Breast epithelium (tissue), 4 donors: ENCODE data around the gene BABAM2. TPM values are rescaled to one million over a fixed set of nuclear protein-coding genes. Genes with fewer than 3 reads are reported as not detected.

ENCODE experiments used
- DNase-seq, 2 donors: peaks; one replicate each; pipeline ENCODE4 v3.0.0-alpha.2; 2019; ENCODE audit warnings: low spot score in 2 of 2
- H3K27ac ChIP-seq, 2 donors: fragments of 200-600 bp; sonication (generic) in 1 of 2; one replicate each; pipeline ENCODE4 v1.5.1; 2016 to 2019; ENCODE audit warnings: mild to moderate bottlenecking in 1 of 2
- H3K27me3 ChIP-seq, 2 donors: fragments of 200-600 bp; sonication (generic) in 1 of 2; one replicate each; pipeline versions ENCODE4 v1.5.1 to v1.6.0; 2017 to 2019; ENCODE audit warnings: control low read depth in 1 of 2, mild to moderate bottlenecking in 1 of 2
- H3K36me3 ChIP-seq: fragments of 200-600 bp; one replicate; pipeline ENCODE4 v1.5.1; 2019
- H3K4me1 ChIP-seq, 2 donors: fragments of 200-600 bp; sonication (generic); one replicate each; pipeline ENCODE4 v1.5.1; 2016 to 2019; ENCODE audit warnings: control low read depth in 1 of 2
- H3K4me3 ChIP-seq, 3 donors: fragments of 200-600 bp; sonication (generic); 1 replicate in 2 of 3; 2 replicates in 1 of 3; pipeline ENCODE4 v1.5.1; 2016 to 2019; ENCODE audit warnings: mild to moderate bottlenecking in 3 of 3, moderate library complexity in 2 of 3
- H3K9me3 ChIP-seq, 2 donors: fragments of 200-600 bp; sonication (generic) in 1 of 2; one replicate each; pipeline ENCODE4 v1.5.1; 2016 to 2019; ENCODE audit warnings: control low read depth in 1 of 2
- POLR2A ChIP-seq: fragments of 450-650 bp; IDR thresholded peaks from one replicate; pipeline ENCODE4 v1.6.1; 2016; ENCODE audit warnings: antibody characterized with exemption, mild to moderate bottlenecking, moderate library complexity
- POLR2AphosphoS5 ChIP-seq, 3 donors: sonication (generic); formaldehyde crosslinking; IDR thresholded peaks; one replicate each; pipeline ENCODE4 v1.6.1; 2017; ENCODE audit warnings: antibody characterized with exemption in 3 of 3
- intact Hi-C: fragments of 100-400 bp; cut with DNase I; formaldehyde crosslinking; loops from one replicate; pipeline ENCODE4 v1.15.1; 2023; ENCODE audit warnings: low total_unique reads
- total RNA-seq, 3 donors: library from RNA; depleted of rRNA; stranded (reverse); fragments of >200 nt; gene quantifications; one replicate each; pipeline ENCODE4 v1.1.0, GENCODE V29; 2016
- TF ChIP-seq, protein P1 (sequence below), 3 donors: fragments of 450-650 bp; IDR thresholded peaks; one replicate each; pipeline ENCODE4 v1.5.1; 2016 to 2017; ENCODE audit warnings: antibody characterized with exemption in 3 of 3, mild to moderate bottlenecking in 3 of 3, moderate library complexity in 3 of 3

The BABAM2 gene
- total RNA-seq, 3 donors from 2014 or later = 34.7 to 46.2 (median 37.4) TPM

DNA sequence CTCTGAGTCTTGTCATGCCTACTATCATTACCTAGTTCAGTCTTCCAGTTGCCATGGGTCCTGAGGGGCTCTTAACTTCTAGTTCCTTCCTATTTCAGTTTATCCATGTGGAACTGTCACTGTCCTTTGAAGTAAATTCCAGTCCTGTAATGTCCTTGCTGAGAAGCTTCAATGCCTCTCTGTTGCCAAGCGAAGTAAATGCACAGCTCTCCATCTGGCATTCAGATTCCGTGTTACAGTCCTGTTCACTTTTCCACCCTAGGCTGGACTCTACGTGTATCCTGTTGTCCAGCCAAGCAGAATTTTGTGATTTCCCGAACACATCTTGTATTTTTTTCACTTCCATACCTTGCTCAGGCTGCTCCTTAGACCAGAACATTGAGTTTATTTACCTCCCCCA lies 245.3 kb downstream of the BABAM2 start:
- Histone ChIP-seq H3K4me1 (peaks cover 0 to 13% of the 10 kb centered on the region in 2 donors), H3K27me3 (no peaks in the 10 kb centered on the region), H3K36me3 (no peaks in the 10 kb centered on the region), H3K27ac (peak overlapping the region; percentile 75 to 77), H3K4me3 (no peak overlapping the region), H3K9me3 (no peaks in the 10 kb centered on the region)
- intact Hi-C loops = no loop called here
- no peak for DNase-seq
- no peak for TF ChIP-seq POLR2AphosphoS5 (IDR thresholded peaks at IDR 0.05)
- TF ChIP-seq, protein P1, sequence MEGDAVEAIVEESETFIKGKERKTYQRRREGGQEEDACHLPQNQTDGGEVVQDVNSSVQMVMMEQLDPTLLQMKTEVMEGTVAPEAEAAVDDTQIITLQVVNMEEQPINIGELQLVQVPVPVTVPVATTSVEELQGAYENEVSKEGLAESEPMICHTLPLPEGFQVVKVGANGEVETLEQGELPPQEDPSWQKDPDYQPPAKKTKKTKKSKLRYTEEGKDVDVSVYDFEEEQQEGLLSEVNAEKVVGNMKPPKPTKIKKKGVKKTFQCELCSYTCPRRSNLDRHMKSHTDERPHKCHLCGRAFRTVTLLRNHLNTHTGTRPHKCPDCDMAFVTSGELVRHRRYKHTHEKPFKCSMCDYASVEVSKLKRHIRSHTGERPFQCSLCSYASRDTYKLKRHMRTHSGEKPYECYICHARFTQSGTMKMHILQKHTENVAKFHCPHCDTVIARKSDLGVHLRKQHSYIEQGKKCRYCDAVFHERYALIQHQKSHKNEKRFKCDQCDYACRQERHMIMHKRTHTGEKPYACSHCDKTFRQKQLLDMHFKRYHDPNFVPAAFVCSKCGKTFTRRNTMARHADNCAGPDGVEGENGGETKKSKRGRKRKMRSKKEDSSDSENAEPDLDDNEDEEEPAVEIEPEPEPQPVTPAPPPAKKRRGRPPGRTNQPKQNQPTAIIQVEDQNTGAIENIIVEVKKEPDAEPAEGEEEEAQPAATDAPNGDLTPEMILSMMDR (IDR thresholded peaks at IDR 0.05) = no peak
- TF ChIP-seq POLR2A = no peak

DNA sequence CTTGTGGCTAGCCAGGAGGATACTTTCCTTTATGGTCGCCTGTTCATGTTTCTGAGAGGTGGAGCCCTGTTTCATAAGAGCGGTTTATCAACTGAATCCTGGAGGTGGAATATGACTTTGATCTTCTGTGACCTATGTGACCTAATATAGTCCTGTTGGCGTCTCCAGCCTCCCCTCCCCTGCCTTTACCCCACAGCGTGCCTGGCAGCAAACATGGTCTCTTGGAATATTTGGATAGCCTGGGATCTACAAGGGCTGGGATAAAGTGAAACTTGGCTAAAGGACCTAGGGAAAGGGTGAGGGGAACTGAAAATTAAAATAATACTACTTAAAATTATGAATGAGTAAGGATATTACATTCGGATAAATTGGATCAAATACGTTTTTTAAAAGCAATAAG lies 246.0 kb downstream of the BABAM2 start:
- intact Hi-C loops = no loop called here
- no peak for DNase-seq
- TF ChIP-seq POLR2A = no peak
- TF ChIP-seq, protein P1 (IDR thresholded peaks at IDR 0.05) = no peak
- TF ChIP-seq POLR2AphosphoS5 (IDR thresholded peaks at IDR 0.05) = no peak
- Histone ChIP-seq H3K4me1 (peaks cover 0 to 13% of the 10 kb centered on the region in 2 donors), H3K36me3 (no peaks in the 10 kb centered on the region), H3K27me3 (no peaks in the 10 kb centered on the region), H3K27ac (peak overlapping the region; percentile 5 to 22), H3K4me3 (no peak overlapping the region), H3K9me3 (no peaks in the 10 kb centered on the region)

GRCh38 chr2:28137221-28137620 lies 246.7 kb downstream of the BABAM2 start:
- Histone ChIP-seq H3K36me3 (no peaks in the 10 kb centered on the region), H3K4me3 (no peak overlapping the region), H3K27me3 (no peaks in the 10 kb centered on the region), H3K27ac (peak overlapping the region in 1 of 2 donors; percentile 25), H3K4me1 (peaks cover 0 to 13% of the 10 kb centered on the region in 2 donors), H3K9me3 (no peaks in the 10 kb centered on the region)
- peak in 1 of 2 donors; percentile 29 for DNase-seq
- no peak for TF ChIP-seq POLR2A
- TF ChIP-seq POLR2AphosphoS5 (IDR thresholded peaks at IDR 0.05) = no peak
- TF ChIP-seq, protein P1 (IDR thresholded peaks at IDR 0.05) = no peak
- intact Hi-C loops = no loop called here

GRCh38 chr2:28142386-28142785 lies 251.9 kb downstream of the BABAM2 start:
- Histone ChIP-seq H3K36me3 (no peaks in the 10 kb centered on the region), H3K4me3 (no peak overlapping the region), H3K4me1 (no peaks in the 10 kb centered on the region), H3K27me3 (no peaks in the 10 kb centered on the region), H3K9me3 (no peaks in the 10 kb centered on the region), H3K27ac (no peak overlapping the region)
- TF ChIP-seq POLR2A (no peak), POLR2AphosphoS5 (IDR thresholded peaks at IDR 0.05) (no peak)
- TF ChIP-seq, protein P1 (IDR thresholded peaks at IDR 0.05) = no peak
- no peak for DNase-seq
- intact Hi-C loops = no loop called here

DNA sequence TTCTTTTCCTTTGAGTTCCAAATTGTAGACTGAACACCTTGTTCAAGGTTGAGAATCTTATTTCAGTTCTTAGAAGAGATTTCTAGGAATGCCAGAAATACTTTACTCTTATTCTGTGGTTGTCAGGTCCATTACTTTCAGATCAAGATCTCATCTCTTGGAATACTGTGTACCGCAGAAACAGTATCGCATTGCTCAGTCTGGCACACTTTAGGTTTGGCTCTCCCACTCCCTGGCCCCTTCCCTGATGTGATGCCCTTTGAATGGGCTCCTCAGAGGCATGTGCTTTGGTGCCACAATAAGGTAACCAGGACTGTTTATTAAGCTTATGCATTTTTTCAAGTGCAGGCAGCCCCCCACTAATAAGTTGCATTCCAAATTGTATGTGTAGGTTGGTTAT lies 257.5 kb downstream of the BABAM2 start:
- no peaks in the 10 kb centered on the region for H3K36me3 ChIP-seq
- intact Hi-C loops = no loop called here
- no peaks in the 10 kb centered on the region for H3K4me1 ChIP-seq
- no peak for DNase-seq
- no peak for TF ChIP-seq POLR2A
- TF ChIP-seq POLR2AphosphoS5 (IDR thresholded peaks at IDR 0.05) = no peak
- TF ChIP-seq, protein P1 (IDR thresholded peaks at IDR 0.05) = no peak
- no peaks in the 10 kb centered on the region for H3K9me3 ChIP-seq
- H3K27ac ChIP-seq = no peak overlapping the region
- no peak overlapping the region for H3K4me3 ChIP-seq
- no peaks in the 10 kb centered on the region for H3K27me3 ChIP-seq
